Thyroid gland (tissue), 4 donors: ENCODE results near the gene CINP.

Experiments
- CTCF ChIP-seq, 6 experiments: fragments of 200-600 bp in 3 of 6; fragments of 450-650 bp in 3 of 6; sonication (generic) in 3 of 6; IDR thresholded peaks; one replicate each; pipeline ENCODE4 v1.5.1; 2016 to 2019; ENCODE audit warnings: antibody characterized with exemption in 6 of 6, mild to moderate bottlenecking in 2 of 6, inconsistent platforms in 1 of 6, moderate library complexity in 1 of 6
- POLR2A ChIP-seq, 2 donors: fragments of 450-650 bp; IDR thresholded peaks; one replicate each; pipeline ENCODE4 v1.6.1; 2017; ENCODE audit warnings: antibody characterized with exemption in 2 of 2, mild to moderate bottlenecking in 2 of 2, moderate library complexity in 1 of 2

GRCh38 chr14:102348376-102348775 lies 14.3 kb downstream of the CINP start:
- TF ChIP-seq CTCF (IDR thresholded peaks at IDR 0.05) (no peak), POLR2A (IDR thresholded peaks at IDR 0.05) (no peak)
